Mesodermal cell (in vitro differentiated cells): ENCODE measurements around the gene ZNF608. TPM values are rescaled to one million over a fixed set of nuclear protein-coding genes. Genes with fewer than 3 reads are reported as not detected.
A peak's percentile ranks its signal among the peaks of the same experiment; 100 is the strongest.

Source experiments
- H3K27ac ChIP-seq: 2 replicates; pipeline ENCODE4 v1.7.0; 2013; ENCODE audit warnings: mild to moderate bottlenecking, low read depth, low read length, moderate library complexity; ENCODE audit not compliant: severe bottlenecking
- H3K36me3 ChIP-seq: 2 replicates; pipeline ENCODE4 v1.7.1; 2013; ENCODE audit warnings: mild to moderate bottlenecking, low read length, moderate library complexity; ENCODE audit not compliant: control insufficient read depth, insufficient read depth
- H3K4me1 ChIP-seq: one replicate; pipeline ENCODE4 v1.7.1; 2013; ENCODE audit warnings: mild to moderate bottlenecking, low read length; ENCODE audit not compliant: insufficient read depth, control insufficient read depth, poor library complexity, severe bottlenecking
- H3K4me3 ChIP-seq: 2 replicates; pipeline ENCODE4 v1.7.0; 2013; ENCODE audit warnings: low read length, control low read depth, mild to moderate bottlenecking; ENCODE audit not compliant: insufficient read depth, poor library complexity, severe bottlenecking; ENCODE audit errors: extremely low read depth
- H3K9me3 ChIP-seq: 2 replicates; pipeline ENCODE4 v1.7.1; 2013; ENCODE audit warnings: mild to moderate bottlenecking, low read length, moderate library complexity; ENCODE audit not compliant: control insufficient read depth
- WGBS, 2 experiments: methylation state at CpG; one replicate each; pipeline ENCODE4 v1.1.5; 2013; ENCODE audit warnings: missing lambda C conversion rate in 2 of 2; ENCODE audit not compliant: insufficient coverage in 2 of 2; 5-methylcytosine and 5-hydroxymethylcytosine counted together
- polyA plus RNA-seq, 2 experiments: library from polyadenylated mRNA; stranded (reverse); fragments of 50-300 nt; gene quantifications; one replicate each; pipeline ENCODE4 v1.2.3, GENCODE V29; 2013

ZNF608 gene
- polyA plus RNA-seq (2013, experiment 1 of 2): 34.1 TPM
- polyA plus RNA-seq (2013, experiment 2 of 2): 29.0 TPM

DNA sequence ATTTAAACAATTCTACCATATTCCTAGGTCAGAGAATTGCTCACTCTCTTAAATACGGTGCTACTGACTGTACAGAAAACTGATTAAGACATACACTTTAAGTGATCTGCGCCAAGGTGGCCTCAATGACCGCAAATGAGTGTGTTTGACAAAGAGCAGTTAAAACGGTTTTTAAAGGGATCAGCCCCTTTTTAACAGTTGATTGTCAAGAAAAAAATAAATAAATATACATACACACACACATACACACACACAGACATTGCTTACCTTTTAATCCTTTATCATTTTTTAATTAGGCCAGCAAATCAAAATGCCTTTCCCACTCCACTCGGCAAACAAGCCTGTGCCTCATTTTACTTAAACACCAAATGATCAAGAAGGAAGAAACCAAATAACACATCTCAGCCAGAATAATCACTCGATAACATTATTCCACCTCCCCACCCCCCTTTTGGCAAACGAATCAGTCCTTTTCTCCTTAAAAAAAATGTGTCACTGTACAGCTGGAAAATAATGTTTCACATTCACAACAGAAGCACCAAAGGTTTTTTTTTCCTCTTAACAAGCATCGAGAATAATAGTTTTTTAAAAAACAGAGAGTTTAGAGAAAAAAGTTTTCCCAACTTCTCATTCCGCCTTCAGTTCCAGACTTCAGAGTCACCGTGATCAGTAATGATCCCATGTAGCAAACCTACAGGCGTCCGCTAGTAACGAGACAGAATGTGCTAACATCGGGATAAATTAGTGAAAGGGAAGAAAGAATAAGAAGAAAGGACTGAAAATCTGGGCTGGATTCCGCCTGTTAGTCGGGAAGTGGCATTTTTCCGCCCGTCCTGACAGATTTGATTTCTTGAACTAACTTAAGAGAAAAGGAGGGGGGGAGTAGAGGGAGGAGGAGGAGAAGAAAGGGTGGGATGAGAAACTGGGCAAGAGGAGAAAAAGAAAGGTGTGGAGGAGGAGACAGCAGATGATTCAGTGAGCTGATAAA is at the start of gene ZNF608:
ZNF608 (minus strand) TSS at position 712 of the 988 bp plus-strand sequence. CDS start 1,650 bp downstream, outside the sequence.
- Histone ChIP-seq H3K27ac (peak within 1 kb of the TSS; percentile 97), H3K9me3 (peaks cover 4% of the 10 kb centered on the region), H3K4me1 (peaks cover 9% of the 10 kb centered on the region), H3K4me3 (peak within 1 kb of the TSS; percentile 68), H3K36me3 (peaks cover 12% of the 10 kb centered on the region)
- WGBS, 2 experiments: 0% methylated on average over 12 to 13 of the region's 18 CpGs

GRCh38 chr5:124795829-124796228 is 49.4 kb upstream of the ZNF608 start:
- WGBS, 2 experiments: 76 to 86% methylated on average over 2 of the region's 4 CpGs
- no peak overlapping the region for H3K4me3 ChIP-seq
- no peak overlapping the region for H3K27ac ChIP-seq
- no peaks in the 10 kb centered on the region for H3K36me3 ChIP-seq
- no peaks in the 10 kb centered on the region for H3K4me1 ChIP-seq
- H3K9me3 ChIP-seq: no peaks in the 10 kb centered on the region

- WGBS, 2 experiments: 95 to 100% methylated on average over 2 to 4 of the region's 7 CpGs
- no peaks in the 10 kb centered on the region for H3K4me1 ChIP-seq
- no peaks in the 10 kb centered on the region for H3K9me3 ChIP-seq
- H3K27ac ChIP-seq: no peak overlapping the region
- H3K36me3 ChIP-seq: no peaks in the 10 kb centered on the region
- no peak overlapping the region for H3K4me3 ChIP-seq
Observed at GRCh38 chr5:124790895-124791732, 44.7 kb upstream of the ZNF608 start.

GRCh38 chr5:124790301-124790894 is 44.0 kb upstream of the ZNF608 start:
- Histone ChIP-seq H3K36me3 (no peaks in the 10 kb centered on the region), H3K4me1 (no peaks in the 10 kb centered on the region), H3K4me3 (no peak overlapping the region), H3K9me3 (no peaks in the 10 kb centered on the region), H3K27ac (no peak overlapping the region)
- WGBS, 2 experiments: 100% methylated on average over 1 to 2 of the region's 3 CpGs

- Histone ChIP-seq H3K4me3 (no peak overlapping the region), H3K9me3 (no peaks in the 10 kb centered on the region), H3K36me3 (no peaks in the 10 kb centered on the region), H3K4me1 (no peaks in the 10 kb centered on the region), H3K27ac (no peak overlapping the region)
- no CpG with 5 or more reads among the region's 4 CpGs for whole genome bisulfite sequencing, 2 experiments
Observed at GRCh38 chr5:124789104-124789605, 42.7 kb upstream of the ZNF608 start.

DNA sequence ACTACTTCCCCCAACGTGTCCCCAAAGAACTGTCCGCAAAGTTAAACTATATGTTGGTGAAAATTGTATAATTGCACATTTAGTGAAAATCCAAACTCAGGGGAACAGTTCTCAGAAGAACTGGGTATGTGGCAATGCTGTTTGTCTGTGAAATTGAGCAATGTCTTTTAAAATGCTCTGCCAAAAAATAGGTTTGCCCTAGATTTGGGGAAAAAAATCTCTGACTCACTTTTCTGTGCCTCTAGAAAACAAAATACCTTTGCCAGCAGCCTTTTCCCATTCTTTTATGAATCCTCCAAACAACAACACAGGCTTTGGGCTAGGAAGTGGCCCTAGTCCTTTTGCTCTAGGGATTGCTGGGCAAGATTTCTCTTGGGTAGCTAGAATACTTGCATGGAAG is 37.4 kb upstream of the ZNF608 start:
- no peak overlapping the region for H3K4me3 ChIP-seq
- H3K27ac ChIP-seq: no peak overlapping the region
- no peaks in the 10 kb centered on the region for H3K4me1 ChIP-seq
- no peaks in the 10 kb centered on the region for H3K36me3 ChIP-seq
- H3K9me3 ChIP-seq: no peaks in the 10 kb centered on the region
- 100% methylated on average over 1 of the region's 2 CpGs; no CpG with 5 or more reads in 1 of the 2 experiments for WGBS, 2 experiments

DNA sequence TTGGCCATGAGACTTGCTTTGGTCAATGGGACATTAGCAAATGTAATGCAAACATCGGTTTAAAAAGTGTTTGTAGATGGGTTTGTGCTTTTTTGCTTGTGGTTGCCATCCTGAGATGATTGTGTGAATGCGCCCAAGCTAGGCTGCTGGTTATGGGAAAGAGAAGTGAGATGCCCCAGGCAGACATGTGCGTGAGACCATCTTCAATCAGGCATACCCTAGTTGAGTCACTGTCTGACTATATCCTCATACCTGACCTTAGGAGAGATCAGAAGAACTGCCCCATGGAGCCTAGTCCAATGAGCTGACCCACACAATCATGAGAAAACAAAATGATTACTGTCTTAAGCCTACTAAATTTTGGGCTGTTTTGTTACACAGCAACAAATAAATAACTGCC is 36.8 kb upstream of the ZNF608 start:
- Histone ChIP-seq H3K4me1 (no peaks in the 10 kb centered on the region), H3K9me3 (no peaks in the 10 kb centered on the region), H3K4me3 (no peak overlapping the region), H3K27ac (no peak overlapping the region), H3K36me3 (no peaks in the 10 kb centered on the region)
- WGBS, 2 experiments: 94 to 100% methylated on average over 2 of the region's 3 CpGs

DNA sequence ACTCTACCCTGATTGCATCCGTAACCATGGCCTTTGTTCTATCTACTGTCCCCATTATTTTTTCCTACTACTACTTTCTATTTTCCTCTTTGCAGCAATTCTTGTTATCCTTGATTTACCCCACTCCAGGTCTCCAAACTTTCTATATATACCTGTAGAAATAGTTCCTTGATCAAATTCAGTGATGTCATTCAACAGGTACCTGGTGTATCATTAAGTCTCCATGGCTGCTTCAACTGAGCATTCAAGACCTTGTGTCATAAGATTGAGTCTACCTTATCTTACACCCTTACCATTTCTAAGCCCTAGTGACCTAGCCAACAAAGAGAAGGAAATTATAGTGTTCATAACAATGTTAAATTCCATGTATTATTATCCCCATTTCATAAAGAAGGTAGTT is 35.8 kb upstream of the ZNF608 start:
- Histone ChIP-seq H3K4me1 (no peaks in the 10 kb centered on the region), H3K27ac (no peak overlapping the region), H3K9me3 (no peaks in the 10 kb centered on the region), H3K36me3 (no peaks in the 10 kb centered on the region), H3K4me3 (no peak overlapping the region)
- WGBS, 2 experiments: 90 to 100% methylated on average over 1 of the region's 1 CpG

GRCh38 chr5:124780011-124780410 is 33.6 kb upstream of the ZNF608 start:
- Histone ChIP-seq H3K9me3 (no peaks in the 10 kb centered on the region), H3K27ac (no peak overlapping the region), H3K36me3 (no peaks in the 10 kb centered on the region), H3K4me3 (no peak overlapping the region), H3K4me1 (no peaks in the 10 kb centered on the region)
- WGBS, 2 experiments: 100% methylated on average over 1 of the region's 4 CpGs
